Thyroid gland (tissue), 4 donors: ENCODE results near the gene RPL18. TPM values are rescaled to one million over a fixed set of nuclear protein-coding genes. Genes with fewer than 3 reads are reported as not detected.
A peak's percentile ranks its signal among the peaks of the same experiment; 100 is the strongest.

Experiments
- DNase-seq, 2 donors: peaks; one replicate each; pipeline ENCODE4 v3.0.0-alpha.2; 2019
- H3K27ac ChIP-seq, 3 donors: fragments of 200-600 bp; sonication (generic); 1 replicate in 2 of 3; 2 replicates in 1 of 3; pipeline ENCODE4 v1.5.1; 2016 to 2019; ENCODE audit warnings: mild to moderate bottlenecking in 1 of 3, moderate library complexity in 1 of 3
- H3K27me3 ChIP-seq: fragments of 200-600 bp; sonication (generic); one replicate; pipeline ENCODE4 v1.5.1; 2019
- H3K36me3 ChIP-seq, 2 donors: fragments of 200-600 bp; sonication (generic); one replicate each; pipeline ENCODE4 v1.5.1; 2016 to 2019
- H3K4me1 ChIP-seq, 2 donors: fragments of 200-600 bp; sonication (generic); one replicate each; pipeline ENCODE4 v1.5.1; 2017 to 2019
- H3K4me3 ChIP-seq, 3 donors: fragments of 200-600 bp; sonication (generic); replicated peaks in 1 of 3; 1 replicate in 2 of 3; 2 replicates in 1 of 3; pipeline ENCODE4 v1.5.1; 2016; ENCODE audit warnings: mild to moderate bottlenecking in 1 of 3
- H3K9me3 ChIP-seq: fragments of 200-600 bp; sonication (generic); one replicate; pipeline ENCODE4 v1.5.1; 2017
- CTCF ChIP-seq, 6 experiments: fragments of 200-600 bp in 3 of 6; fragments of 450-650 bp in 3 of 6; sonication (generic) in 3 of 6; IDR thresholded peaks; one replicate each; pipeline ENCODE4 v1.5.1; 2016 to 2019; ENCODE audit warnings: antibody characterized with exemption in 6 of 6, mild to moderate bottlenecking in 2 of 6, inconsistent platforms in 1 of 6, moderate library complexity in 1 of 6
- POLR2A ChIP-seq, 2 donors: fragments of 450-650 bp; IDR thresholded peaks; one replicate each; pipeline ENCODE4 v1.6.1; 2017; ENCODE audit warnings: antibody characterized with exemption in 2 of 2, mild to moderate bottlenecking in 2 of 2, moderate library complexity in 1 of 2
- WGBS, 2 donors: methylation state at CpG; one replicate each; pipeline ENCODE4 v1.1.5; 2017; 5-methylcytosine and 5-hydroxymethylcytosine counted together
- intact Hi-C: fragments of 100-400 bp; cut with DNase I; formaldehyde crosslinking; loops from one replicate; pipeline ENCODE4 v1.15.1; 2023
- total RNA-seq, 4 donors: library from RNA; depleted of rRNA; stranded (reverse); fragments of >200 nt; gene quantifications; one replicate each; pipeline ENCODE4 v1.2.3, GENCODE V29; 2016

The RPL18 gene
- total RNA-seq, 4 donors from 2014 or later, result 1,845 to 2,426 (median 1,951) TPM

GRCh38 chr19:48630296-48631063 is 11.5 kb upstream of the RPL18 start:
- Histone ChIP-seq H3K36me3 (peaks cover 4 to 5% of the 10 kb centered on the region in 2 donors), H3K4me1 (peaks cover 23 to 39% of the 10 kb centered on the region in 2 donors)
- peak; percentile 36 to 42 for DNase-seq

GRCh38 chr19:48629599-48630295 is 10.8 kb upstream of the RPL18 start:
- intact Hi-C loops, result no loop called here
- peaks cover 22 to 39% of the 10 kb centered on the region in 2 donors for H3K4me1 ChIP-seq
- TF ChIP-seq POLR2A (IDR thresholded peaks at IDR 0.05) (peak in 1 of 2 donors; percentile 16), CTCF (IDR thresholded peaks at IDR 0.05) (no peak)
- H3K9me3 ChIP-seq, result no peaks in the 10 kb centered on the region
- DNase-seq, result peak; percentile 19 to 27
- no peak overlapping the region for H3K4me3 ChIP-seq
- H3K36me3 ChIP-seq, result peaks cover 4 to 5% of the 10 kb centered on the region in 2 donors
- H3K27me3 ChIP-seq, result no peaks in the 10 kb centered on the region
- peak overlapping the region in 2 of 3 donors; percentile 13 to 73 for H3K27ac ChIP-seq
- WGBS, 2 donors, result 63 to 72% methylated on average over 26 to 35 of the region's 48 CpGs

More at GRCh38 chr19:48630296-48631063, 11.5 kb upstream of the RPL18 start:
- 61 to 66% methylated on average over 25 to 41 of the region's 47 CpGs for WGBS, 2 donors
- Histone ChIP-seq H3K27ac (peak overlapping the region; percentile 56 to 73 (median 62)), H3K9me3 (no peaks in the 10 kb centered on the region), H3K27me3 (no peaks in the 10 kb centered on the region), H3K4me3 (no peak overlapping the region)
- TF ChIP-seq CTCF (IDR thresholded peaks at IDR 0.05) (no peak), POLR2A (IDR thresholded peaks at IDR 0.05) (no peak)
- intact Hi-C loops, result no loop called here

GRCh38 chr19:48629297-48629598 is 10.3 kb upstream of the RPL18 start:
- Histone ChIP-seq H3K9me3 (no peaks in the 10 kb centered on the region), H3K4me3 (no peak overlapping the region), H3K4me1 (peaks cover 24 to 42% of the 10 kb centered on the region in 2 donors), H3K27ac (no peak overlapping the region), H3K27me3 (no peaks in the 10 kb centered on the region), H3K36me3 (peaks cover 4 to 5% of the 10 kb centered on the region in 2 donors)
- intact Hi-C loops, result no loop called here
- TF ChIP-seq CTCF (IDR thresholded peaks at IDR 0.05), result no peak
- TF ChIP-seq POLR2A (IDR thresholded peaks at IDR 0.05), result no peak
- 88 to 92% methylated on average over 12 to 18 of the region's 22 CpGs for WGBS, 2 donors
- no peak for DNase-seq

GRCh38 chr19:48628486-48629296 is 9.7 kb upstream of the RPL18 start:
- Histone ChIP-seq H3K27ac (no peak overlapping the region), H3K9me3 (no peaks in the 10 kb centered on the region), H3K4me3 (no peak overlapping the region), H3K4me1 (peaks cover 22 to 39% of the 10 kb centered on the region in 2 donors), H3K36me3 (peaks cover 4 to 5% of the 10 kb centered on the region in 2 donors), H3K27me3 (no peaks in the 10 kb centered on the region)
- no peak for DNase-seq
- 89 to 92% methylated on average over 27 to 34 of the region's 34 CpGs for WGBS, 2 donors
- TF ChIP-seq POLR2A (IDR thresholded peaks at IDR 0.05) (no peak), CTCF (IDR thresholded peaks at IDR 0.05) (no peak)
- intact Hi-C loops, result no loop called here
